Iris pigment epithelial cell (primary cell): ENCODE data around the gene GLI3.
A peak's percentile ranks its signal among the peaks of the same experiment; 100 is the strongest.

ENCODE experiments used
- DNase-seq: peaks from one replicate; pipeline ENCODE4 v3.0.0-alpha.2; 2011; ENCODE audit warnings: low read depth

GLI3 gene

DNA sequence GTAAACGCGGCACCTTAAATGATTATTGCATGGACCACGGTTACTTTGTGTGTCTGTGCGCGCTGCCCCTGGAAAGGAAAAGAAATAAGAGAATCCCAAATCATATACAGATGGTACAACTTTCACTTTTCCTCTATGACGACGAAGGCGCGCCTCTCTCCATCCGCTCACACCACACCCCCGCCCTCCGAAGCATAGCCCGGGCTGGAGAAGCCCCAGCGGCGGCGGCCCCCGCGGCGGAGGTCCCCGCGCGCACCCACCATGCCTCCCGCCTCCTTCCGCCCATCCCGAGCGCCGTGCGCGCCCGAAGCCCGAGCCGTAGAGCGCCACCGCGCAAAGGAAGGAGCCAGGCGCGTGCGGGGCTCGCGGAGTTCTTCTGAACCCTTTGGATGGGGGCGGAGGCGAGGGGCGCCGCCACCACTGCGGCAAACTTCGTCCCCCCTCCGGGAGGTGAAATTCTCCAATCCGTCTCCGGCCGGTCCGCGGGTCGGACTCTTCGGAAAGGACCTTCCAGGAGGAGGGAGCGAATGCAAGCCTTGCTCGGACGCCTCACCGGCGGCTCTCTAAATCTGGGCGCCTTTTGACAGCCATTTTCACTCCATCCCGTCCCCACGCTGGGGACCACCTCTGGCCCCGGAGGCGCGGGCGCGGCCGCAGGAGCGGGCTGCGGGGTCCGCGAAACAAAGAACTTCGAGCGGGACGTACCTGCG lies 588 bp downstream of the GLI3 start:
- DNase-seq = peak; percentile 75

GRCh38 chr7:42235741-42236161 lies 1.3 kb downstream of the GLI3 start:
- no peak for DNase-seq

- DNase-seq = peak; percentile 45
Observed at GRCh38 chr7:42234736-42235135, 2.3 kb downstream of the GLI3 start.

GRCh38 chr7:42233695-42234331 lies 3.2 kb downstream of the GLI3 start:
- peak; percentile 76 for DNase-seq

GRCh38 chr7:42233171-42233570 lies 3.8 kb downstream of the GLI3 start:
- peak; percentile 40 for DNase-seq

- DNase-seq = peak; percentile 81
Observed at GRCh38 chr7:42232275-42232674, 4.7 kb downstream of the GLI3 start.

DNA sequence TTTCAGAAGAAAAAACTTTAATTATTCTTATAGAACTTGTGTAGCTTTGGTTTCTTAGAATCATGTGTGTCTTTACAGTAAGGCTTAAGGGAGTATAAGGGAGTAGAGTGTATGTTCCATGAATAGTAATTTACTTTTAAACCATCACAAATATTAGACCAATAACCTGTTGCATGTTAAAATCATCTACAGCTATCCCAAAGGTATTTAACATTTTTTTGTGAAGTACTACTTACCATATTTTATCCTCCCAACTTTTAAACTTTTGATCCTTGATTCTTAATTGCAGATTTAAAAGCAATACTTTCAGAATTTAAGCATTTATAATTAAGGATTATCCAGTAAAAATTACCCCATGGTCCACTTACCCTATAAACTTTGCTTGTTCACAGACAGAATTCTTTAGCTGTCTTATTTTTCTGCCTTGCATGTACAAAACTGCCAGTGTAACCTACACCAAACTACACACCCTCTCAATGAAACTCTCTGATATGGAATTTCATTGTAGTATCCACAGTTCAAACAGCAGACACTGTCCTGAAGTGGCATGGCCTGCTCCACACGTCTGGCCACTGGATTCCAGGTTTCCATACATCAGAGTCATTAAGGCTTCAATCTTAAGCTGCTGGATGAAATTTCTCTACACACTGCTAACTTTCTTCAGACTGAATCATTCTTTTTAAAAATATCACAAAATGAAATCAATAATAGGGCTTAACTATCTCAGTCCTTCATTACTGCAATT lies 5.8 kb downstream of the GLI3 start:
- DNase-seq = no peak

DNA sequence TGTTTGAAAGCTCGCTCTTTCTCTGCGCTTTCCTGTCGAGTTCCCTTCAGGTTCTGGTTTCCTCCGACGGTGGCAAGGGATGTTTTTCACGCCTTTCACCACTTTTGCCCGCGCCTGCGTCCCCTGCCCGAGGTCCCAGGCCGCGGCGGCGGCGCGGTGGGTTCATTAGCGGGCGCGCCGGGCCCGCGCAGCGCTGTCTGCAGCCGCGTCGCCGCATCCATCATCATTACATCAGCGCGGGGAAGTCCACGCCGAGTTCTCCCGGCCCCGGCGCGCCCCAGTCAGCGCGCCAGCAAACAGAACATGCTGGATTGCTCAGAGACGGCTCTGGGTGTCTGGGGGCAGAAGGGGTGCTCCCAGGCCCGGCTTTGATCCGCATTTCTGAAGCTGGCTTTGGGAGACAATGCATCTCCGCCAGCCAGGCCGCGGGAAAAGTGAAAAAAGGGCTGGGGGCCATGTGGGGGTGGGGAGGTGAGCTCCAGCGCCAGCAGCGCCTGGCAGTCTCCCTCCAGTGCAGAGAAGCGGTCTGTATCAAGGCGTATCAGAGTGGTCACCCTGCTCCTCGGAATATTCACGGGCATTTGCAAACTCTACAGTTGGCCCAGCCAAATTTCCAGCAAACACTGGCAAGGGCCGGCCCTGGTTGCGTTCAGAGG lies 8.9 kb downstream of the GLI3 start:
- DNase-seq = peak; percentile 62

DNA sequence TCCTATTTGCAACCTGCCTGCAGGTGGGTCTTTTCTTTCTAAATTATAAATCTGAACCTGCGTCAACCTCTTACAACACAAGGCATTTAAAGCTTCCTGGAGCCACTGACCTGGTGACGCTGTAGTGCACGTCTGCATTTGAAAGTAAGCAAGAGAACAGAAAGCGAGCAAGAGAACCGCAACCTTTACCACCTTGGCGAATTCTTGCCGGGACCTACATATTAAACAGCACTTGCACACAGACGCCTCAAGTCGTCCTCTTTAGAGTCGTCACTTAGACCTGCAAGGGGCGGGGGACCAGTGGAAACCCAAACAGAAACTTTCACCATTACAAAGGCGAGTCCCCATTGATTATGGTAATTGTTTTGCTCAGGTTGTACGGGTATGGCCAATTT lies 9.5 kb downstream of the GLI3 start:
- no peak for DNase-seq

GRCh38 chr7:42227021-42227420 lies 10.0 kb downstream of the GLI3 start:
- no peak for DNase-seq

DNA sequence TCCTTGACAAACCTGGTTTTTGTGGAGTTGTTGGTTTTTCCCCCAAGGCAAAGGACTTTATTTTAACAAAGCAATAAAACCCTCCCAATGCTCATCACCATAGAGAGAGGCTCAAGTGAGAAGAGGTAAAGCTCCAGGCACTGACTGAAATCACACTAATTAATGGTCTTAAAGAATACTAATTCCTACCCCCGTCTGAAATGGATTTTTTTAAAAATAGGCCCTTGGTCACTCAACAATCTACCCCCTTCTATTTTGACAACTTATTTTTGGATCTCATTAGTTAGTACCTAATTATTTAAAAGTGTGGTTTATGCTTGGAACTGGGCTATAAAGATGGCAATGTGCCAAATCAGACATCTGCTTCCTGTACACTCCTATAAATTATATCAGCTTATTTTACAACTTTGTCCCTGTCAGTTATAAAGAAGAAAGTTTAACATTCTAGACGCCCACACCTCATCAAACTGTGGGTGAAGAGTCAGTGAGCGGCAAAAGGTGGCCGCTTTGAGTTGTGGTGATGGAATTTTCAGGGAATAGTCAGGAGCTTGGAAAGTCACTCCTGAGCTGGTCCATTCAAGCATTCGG lies 10.6 kb downstream of the GLI3 start:
- DNase-seq = no peak

- no peak for DNase-seq
Observed at GRCh38 chr7:42224391-42225003, 12.5 kb downstream of the GLI3 start.

DNA sequence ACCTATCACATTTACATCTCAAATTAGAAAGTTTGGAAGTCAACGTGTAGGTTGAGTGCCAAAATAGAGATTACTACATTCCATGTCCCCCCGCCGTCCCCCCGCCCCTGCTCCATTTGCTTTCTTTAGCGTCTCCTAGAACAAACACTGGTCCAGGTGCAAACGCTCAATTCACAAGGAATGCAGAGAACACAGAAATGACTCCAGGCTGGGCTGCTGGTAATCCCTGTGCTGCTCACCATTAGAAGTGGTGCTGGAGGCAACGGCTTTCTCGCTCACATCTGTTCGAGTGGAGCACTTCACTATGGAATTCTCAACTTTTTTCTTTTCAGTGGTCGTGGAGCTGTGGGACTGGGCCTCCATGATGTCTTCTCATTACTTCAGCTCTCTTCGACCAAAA lies 14.1 kb downstream of the GLI3 start:
- no peak for DNase-seq

- no peak for DNase-seq
Observed at GRCh38 chr7:42222125-42222524, 14.9 kb downstream of the GLI3 start.

DNA sequence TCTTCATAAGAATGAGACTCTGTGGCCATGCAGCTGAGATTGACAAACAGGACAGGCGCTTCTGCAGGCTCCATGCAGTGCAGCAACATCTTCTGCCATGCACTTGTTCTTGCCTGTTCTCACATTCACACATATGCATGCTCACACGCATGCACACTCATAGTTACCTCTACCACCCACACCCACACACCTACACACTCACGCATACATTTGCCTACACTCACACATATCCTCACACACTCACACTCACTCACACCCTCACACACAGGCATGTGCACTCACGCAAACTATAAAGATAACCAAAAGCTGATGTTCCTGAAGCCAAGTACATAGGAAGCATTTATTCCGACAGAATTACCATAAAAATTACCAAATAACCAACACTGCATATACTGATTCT lies 15.7 kb downstream of the GLI3 start:
- DNase-seq = no peak

DNA sequence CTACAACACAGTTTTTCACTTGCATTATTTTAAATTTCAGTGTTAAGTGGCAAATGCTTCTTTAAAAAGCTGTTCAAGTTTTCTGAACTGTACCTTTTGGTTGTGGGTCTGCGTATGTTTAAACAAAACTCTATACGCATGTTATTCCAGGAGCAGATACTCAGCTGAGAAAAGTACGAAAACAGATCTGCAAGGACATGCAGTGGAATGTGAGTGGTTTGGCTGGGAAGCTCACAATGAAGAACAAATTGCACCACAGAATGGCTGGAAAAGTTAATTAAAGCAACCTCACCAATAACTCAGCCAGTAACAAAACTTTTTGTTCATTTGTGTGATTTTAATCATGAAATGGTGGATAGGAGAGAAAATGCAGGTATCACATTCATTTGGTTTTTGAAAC lies 17.6 kb downstream of the GLI3 start:
- peak; percentile 49 for DNase-seq

DNA sequence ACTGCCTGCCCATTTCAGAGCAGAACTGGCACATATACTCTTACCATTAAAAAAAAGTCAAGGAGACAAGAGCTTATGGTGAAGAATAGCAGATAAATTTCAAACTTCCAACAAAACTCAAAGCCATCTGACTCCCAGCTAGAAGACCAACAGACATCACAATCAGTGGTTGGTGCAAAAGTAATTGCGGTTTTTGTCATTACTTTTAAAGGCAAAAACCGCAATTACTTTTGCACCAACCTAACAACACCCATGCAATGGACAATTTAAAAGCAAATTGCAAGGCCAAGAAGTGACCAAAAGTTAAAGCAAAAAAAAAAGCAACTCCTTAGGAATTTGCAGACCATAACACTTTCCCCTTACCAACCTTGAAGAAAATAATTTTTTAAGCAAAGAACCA lies 18.8 kb downstream of the GLI3 start:
- no peak for DNase-seq

GRCh38 chr7:42217548-42217947 lies 19.5 kb downstream of the GLI3 start:
- DNase-seq = no peak

- DNase-seq = no peak
Observed at GRCh38 chr7:42217053-42217452, 20.0 kb downstream of the GLI3 start.

- DNase-seq = no peak
Observed at GRCh38 chr7:42214060-42214679, 22.8 kb downstream of the GLI3 start.

DNA sequence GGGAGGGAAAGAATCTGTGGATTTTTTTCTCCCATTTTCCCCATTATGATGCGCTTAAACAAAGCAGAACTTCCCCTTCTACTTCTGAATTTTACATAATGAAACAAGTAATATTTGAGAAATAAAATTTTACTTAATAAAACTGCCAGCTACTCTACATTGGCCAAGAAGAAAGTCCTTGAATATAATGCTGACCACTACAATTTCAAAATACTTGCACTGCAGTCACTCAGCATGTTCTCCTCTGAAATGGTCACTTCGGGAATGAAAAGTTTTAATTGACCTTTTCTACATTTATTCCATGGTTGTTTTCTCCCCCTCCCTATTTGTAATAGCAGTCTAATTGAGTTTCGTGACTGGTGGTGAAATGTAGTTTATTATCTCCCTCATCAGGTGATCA lies 23.9 kb downstream of the GLI3 start:
- DNase-seq = no peak
